ENCODE data around the gene ZNG1C.
"Not testable (repeated sequence)": the region's sequence is repeated elsewhere in the genome, so short reads cannot be mapped to it uniquely, and the experiment has no call there.

The ZNG1C gene

DNA sequence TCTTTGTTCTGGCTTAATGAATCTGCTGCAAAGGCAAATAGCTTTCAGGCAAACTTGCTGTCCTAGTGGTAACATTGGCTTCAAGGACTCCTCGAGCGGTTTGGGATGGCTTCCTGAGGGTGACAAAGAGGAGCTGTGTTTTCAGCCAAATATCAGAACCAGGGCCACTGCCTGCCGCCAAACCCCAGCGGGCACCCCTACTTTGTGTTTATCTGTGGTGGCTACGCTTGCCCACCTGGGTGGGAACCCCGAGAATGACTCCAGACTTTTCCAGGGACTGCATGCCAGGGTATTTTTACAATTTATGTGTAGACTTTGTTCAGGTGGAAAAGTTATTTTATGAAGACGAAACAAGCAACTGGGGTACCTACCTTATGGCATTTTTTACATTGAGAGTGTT lies 96.2 kb downstream of the ZNG1C start:
- intact Hi-C loops (cut with DNase I): not testable (repeated sequence)
- DNase-seq: peak in 2 of 10 donors; percentile 56 to 71

DNA sequence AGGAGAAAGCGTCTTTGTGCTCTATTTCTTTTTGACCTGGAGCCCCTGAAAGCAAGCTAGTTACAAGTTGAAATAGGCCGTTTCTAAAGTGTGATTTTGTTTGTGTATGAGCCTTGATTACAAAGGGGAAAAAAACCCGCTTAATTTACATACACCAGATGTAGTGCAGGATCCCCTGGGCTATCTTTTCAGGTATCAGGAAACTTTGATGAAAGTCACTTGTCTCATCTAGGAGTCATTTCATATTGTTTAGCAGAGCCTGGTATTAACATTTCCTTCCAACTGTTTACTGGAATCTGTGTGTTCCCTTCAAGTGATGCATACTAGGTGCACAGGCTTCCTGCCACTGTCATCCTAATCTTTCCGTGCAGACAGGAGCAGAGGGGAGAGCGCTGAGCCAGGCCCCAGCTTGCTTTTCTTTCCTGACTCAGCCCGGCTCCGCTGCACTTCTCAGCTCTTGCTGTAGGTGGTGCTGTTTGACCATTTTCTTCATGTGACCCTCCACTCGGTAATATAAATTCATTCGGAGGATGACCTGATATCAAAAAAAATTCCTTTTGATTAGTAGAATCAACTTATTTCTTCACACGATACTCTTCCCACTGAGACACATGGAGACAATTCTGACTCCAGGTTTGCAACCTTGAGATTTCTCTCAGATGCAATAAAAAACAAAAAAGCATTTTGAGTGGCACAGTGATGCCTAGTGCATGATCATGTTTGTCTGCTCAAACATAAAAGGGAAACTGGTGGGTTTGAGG lies 100.7 kb downstream of the ZNG1C start:
- intact Hi-C loops (cut with DNase I); DNase-seq: not testable (repeated sequence)

DNA sequence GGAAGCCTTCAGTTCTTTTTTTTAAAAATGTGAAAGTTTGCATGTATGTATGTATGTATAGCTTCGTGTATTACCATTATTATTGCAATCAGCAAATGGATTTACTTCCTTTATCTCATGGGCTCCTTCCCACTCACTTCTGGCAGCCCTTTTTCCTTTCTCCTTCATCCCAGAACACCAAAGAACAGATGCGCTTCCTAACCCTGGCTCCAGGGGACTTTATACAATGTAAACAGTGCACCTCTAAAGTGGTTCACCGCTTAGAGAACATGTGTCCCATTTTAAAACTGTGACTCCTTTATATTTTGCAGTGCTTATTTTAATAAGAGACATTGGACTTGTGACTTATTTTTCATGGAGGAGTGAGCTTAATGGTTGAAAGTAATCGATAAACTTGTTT lies 101.5 kb downstream of the ZNG1C start:
- intact Hi-C loops (cut with DNase I); DNase-seq: not testable (repeated sequence)

DNA sequence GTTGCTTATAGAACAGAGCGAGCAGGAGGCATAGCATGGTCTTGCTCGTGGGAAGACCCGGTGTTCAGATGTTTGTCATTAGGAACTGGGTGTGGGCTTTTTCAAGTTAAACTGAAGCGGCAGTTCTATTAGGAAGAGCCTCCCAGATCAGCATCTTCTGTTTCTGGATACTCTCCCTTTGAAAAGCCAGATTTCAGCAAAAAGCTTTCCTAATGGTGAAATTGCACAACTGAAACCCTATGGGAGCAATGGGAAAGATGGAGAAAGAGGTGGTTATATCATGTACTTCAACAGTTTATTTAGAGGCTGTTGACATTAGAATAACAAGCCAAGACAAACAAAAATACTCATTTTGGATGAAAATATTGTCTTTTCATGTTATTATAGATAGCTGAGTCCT lies 102.2 kb downstream of the ZNG1C start:
- intact Hi-C loops (cut with DNase I); DNase-seq: not testable (repeated sequence)

Data from posterior cingulate gyrus (tissue), 11 donors.